Immature natural killer cell (primary cell): ENCODE measurements around the gene ADAD2. TPM values are rescaled to one million over a fixed set of nuclear protein-coding genes. Genes with fewer than 3 reads are reported as not detected.

Experiments used
- DNase-seq, 3 donors: peaks; one replicate each; pipeline ENCODE4 v3.0.0; 2022; ENCODE audit warnings: mixed read lengths in 1 of 3
- H3K27ac Mint-ChIP-seq, 6 donors: one replicate each; pipeline ENCODE4 v1.8.0; 2020; ENCODE audit warnings: mixed read lengths in 6 of 6, mild to moderate bottlenecking in 5 of 6, inconsistent platforms in 4 of 6, moderate library complexity in 3 of 6
- H3K27me3 Mint-ChIP-seq, 3 donors: one replicate each; pipeline ENCODE4 v1.8.0; 2020 to 2021; ENCODE audit warnings: low read depth in 3 of 3, mild to moderate bottlenecking in 3 of 3, mixed read lengths in 3 of 3, moderate library complexity in 3 of 3, inconsistent platforms in 1 of 3
- H3K36me3 Mint-ChIP-seq, 3 donors: one replicate each; pipeline ENCODE4 v1.8.0; 2020; ENCODE audit warnings: mixed read lengths in 3 of 3, inconsistent platforms in 2 of 3, mild to moderate bottlenecking in 2 of 3
- H3K4me1 Mint-ChIP-seq, 2 donors: one replicate each; pipeline ENCODE4 v1.8.0; 2020; ENCODE audit warnings: inconsistent platforms in 2 of 2, mild to moderate bottlenecking in 2 of 2, mixed read lengths in 2 of 2, moderate library complexity in 1 of 2
- H3K4me3 Mint-ChIP-seq, 5 donors: one replicate each; pipeline ENCODE4 v1.8.0; 2020; ENCODE audit warnings: mild to moderate bottlenecking in 5 of 5, mixed read lengths in 5 of 5, inconsistent platforms in 3 of 5, moderate library complexity in 3 of 5
- H3K9me3 Mint-ChIP-seq, 6 donors: one replicate each; pipeline ENCODE4 v1.8.0; 2020; ENCODE audit warnings: mild to moderate bottlenecking in 6 of 6, mixed read lengths in 6 of 6, inconsistent platforms in 4 of 6, moderate library complexity in 3 of 6
- polyA plus RNA-seq, 3 donors: library from polyadenylated mRNA; unstranded; fragments of 300-500 nt; fragmentation: Illumina TruSeq; gene quantifications; one replicate each; pipeline ENCODE4 v1.2.3, GENCODE V29; 2021

The ADAD2 gene
- polyA plus RNA-seq, 3 donors from 2014 or later, result 0.46 TPM; not detected in 2

GRCh38 chr16:84228256-84228838 lies 37.4 kb downstream of the ADAD2 start:
- H3K36me3 Mint-ChIP-seq, result no peaks in the 10 kb centered on the region
- DNase-seq, result no peak
- no peak overlapping the region for H3K27ac Mint-ChIP-seq
- H3K4me3 Mint-ChIP-seq, result no peak overlapping the region
- H3K27me3 Mint-ChIP-seq, result peaks cover 2 to 9% (median 5%) of the 10 kb centered on the region in 3 donors
- no peaks in the 10 kb centered on the region for H3K9me3 Mint-ChIP-seq
- no peaks in the 10 kb centered on the region for H3K4me1 Mint-ChIP-seq

- H3K27ac Mint-ChIP-seq, result no peak overlapping the region
Measured at GRCh38 chr16:84229471-84229870, 38.5 kb downstream of the ADAD2 start.

GRCh38 chr16:84232060-84232459 lies 41.1 kb downstream of the ADAD2 start:
- Mint-ChIP-seq H3K36me3 (no peaks in the 10 kb centered on the region), H3K9me3 (no peaks in the 10 kb centered on the region), H3K27me3 (peaks cover 2 to 7% (median 4%) of the 10 kb centered on the region in 3 donors), H3K4me3 (no peak overlapping the region), H3K4me1 (no peaks in the 10 kb centered on the region), H3K27ac (no peak overlapping the region)
- DNase-seq, result no peak

More at GRCh38 chr16:84229471-84229870, 38.5 kb downstream of the ADAD2 start:
- DNase-seq, result no peak
- no peaks in the 10 kb centered on the region for H3K4me1 Mint-ChIP-seq
- no peaks in the 10 kb centered on the region for H3K9me3 Mint-ChIP-seq
- H3K36me3 Mint-ChIP-seq, result no peaks in the 10 kb centered on the region
- H3K4me3 Mint-ChIP-seq, result no peak overlapping the region
- H3K27me3 Mint-ChIP-seq, result peaks cover 2 to 7% (median 5%) of the 10 kb centered on the region in 3 donors

GRCh38 chr16:84232969-84233368 lies 42.0 kb downstream of the ADAD2 start:
- Mint-ChIP-seq H3K4me1 (no peaks in the 10 kb centered on the region), H3K27ac (no peak overlapping the region), H3K9me3 (no peaks in the 10 kb centered on the region), H3K27me3 (peaks cover 2 to 7% (median 4%) of the 10 kb centered on the region in 3 donors), H3K4me3 (no peak overlapping the region), H3K36me3 (no peaks in the 10 kb centered on the region)
- no peak for DNase-seq

GRCh38 chr16:84233748-84234147 lies 42.8 kb downstream of the ADAD2 start:
- no peak overlapping the region for H3K4me3 Mint-ChIP-seq
- no peak overlapping the region for H3K27ac Mint-ChIP-seq
- H3K9me3 Mint-ChIP-seq, result no peaks in the 10 kb centered on the region
- no peaks in the 10 kb centered on the region for H3K36me3 Mint-ChIP-seq
- peaks cover 2 to 7% (median 4%) of the 10 kb centered on the region in 3 donors for H3K27me3 Mint-ChIP-seq
- H3K4me1 Mint-ChIP-seq, result no peaks in the 10 kb centered on the region
- no peak for DNase-seq

- H3K27me3 Mint-ChIP-seq, result peaks cover 2 to 9% (median 4%) of the 10 kb centered on the region in 3 donors
- no peak for DNase-seq
- no peaks in the 10 kb centered on the region for H3K36me3 Mint-ChIP-seq
- H3K4me3 Mint-ChIP-seq, result no peak overlapping the region
- H3K9me3 Mint-ChIP-seq, result no peaks in the 10 kb centered on the region
- H3K27ac Mint-ChIP-seq, result no peak overlapping the region
- H3K4me1 Mint-ChIP-seq, result no peaks in the 10 kb centered on the region
Measured at GRCh38 chr16:84234321-84235241, 43.6 kb downstream of the ADAD2 start.

- Mint-ChIP-seq H3K27ac (no peak overlapping the region), H3K4me3 (no peak overlapping the region), H3K27me3 (peaks cover 4 to 12% (median 10%) of the 10 kb centered on the region in 3 donors), H3K36me3 (no peaks in the 10 kb centered on the region), H3K9me3 (no peaks in the 10 kb centered on the region), H3K4me1 (no peaks in the 10 kb centered on the region)
- no peak for DNase-seq
Measured at GRCh38 chr16:84236671-84237070, 45.7 kb downstream of the ADAD2 start.

- no peak for DNase-seq
- peaks cover 2 to 10% (median 10%) of the 10 kb centered on the region in 3 donors for H3K27me3 Mint-ChIP-seq
- no peaks in the 10 kb centered on the region for H3K4me1 Mint-ChIP-seq
- no peaks in the 10 kb centered on the region for H3K9me3 Mint-ChIP-seq
- H3K36me3 Mint-ChIP-seq, result no peaks in the 10 kb centered on the region
- no peak overlapping the region for H3K27ac Mint-ChIP-seq
- no peak overlapping the region for H3K4me3 Mint-ChIP-seq
Measured at GRCh38 chr16:84237994-84238750, 47.2 kb downstream of the ADAD2 start.

GRCh38 chr16:84239141-84239769 lies 48.3 kb downstream of the ADAD2 start:
- Mint-ChIP-seq H3K4me1 (no peaks in the 10 kb centered on the region), H3K9me3 (no peaks in the 10 kb centered on the region), H3K36me3 (no peaks in the 10 kb centered on the region), H3K27me3 (peaks cover 4 to 16% (median 10%) of the 10 kb centered on the region in 3 donors), H3K4me3 (no peak overlapping the region), H3K27ac (no peak overlapping the region)
- no peak for DNase-seq

- Mint-ChIP-seq H3K27me3 (peaks cover 4 to 16% (median 10%) of the 10 kb centered on the region in 3 donors), H3K27ac (no peak within 1 kb of the TSS), H3K36me3 (no peaks in the 10 kb centered on the region), H3K9me3 (no peaks in the 10 kb centered on the region), H3K4me3 (no peak within 1 kb of the TSS), H3K4me1 (no peaks in the 10 kb centered on the region)
- DNase-seq, result no peak
Measured at GRCh38 chr16:84239909-84240308, 49.0 kb downstream of the ADAD2 start, which contains the start of gene KCNG4. KCNG4 (minus strand) TSS chr16:84240012; CDS start chr16:84237485, 2,527 bp downstream.

- DNase-seq, result no peak
- Mint-ChIP-seq H3K27ac (no peak overlapping the region), H3K4me1 (no peaks in the 10 kb centered on the region), H3K27me3 (peaks cover 4 to 16% (median 8%) of the 10 kb centered on the region in 3 donors), H3K9me3 (no peaks in the 10 kb centered on the region), H3K36me3 (no peaks in the 10 kb centered on the region), H3K4me3 (no peak overlapping the region)
Measured at GRCh38 chr16:84240455-84240854, 49.5 kb downstream of the ADAD2 start.

GRCh38 chr16:84241778-84242177 lies 50.8 kb downstream of the ADAD2 start:
- Mint-ChIP-seq H3K36me3 (no peaks in the 10 kb centered on the region), H3K27ac (no peak overlapping the region), H3K27me3 (peaks cover 4 to 16% (median 5%) of the 10 kb centered on the region in 3 donors), H3K9me3 (no peaks in the 10 kb centered on the region), H3K4me1 (no peaks in the 10 kb centered on the region), H3K4me3 (no peak overlapping the region)
- no peak for DNase-seq

GRCh38 chr16:84242839-84243238 lies 51.9 kb downstream of the ADAD2 start:
- H3K36me3 Mint-ChIP-seq, result no peaks in the 10 kb centered on the region
- no peaks in the 10 kb centered on the region for H3K4me1 Mint-ChIP-seq
- H3K27me3 Mint-ChIP-seq, result peaks cover 4 to 18% (median 5%) of the 10 kb centered on the region in 3 donors
- no peak overlapping the region for H3K4me3 Mint-ChIP-seq
- no peak overlapping the region for H3K27ac Mint-ChIP-seq
- DNase-seq, result no peak
- H3K9me3 Mint-ChIP-seq, result no peaks in the 10 kb centered on the region
